ENCODE data around the gene SLC37A1.

The SLC37A1 gene

GRCh38 chr21:42476388-42477331 lies 37.0 kb upstream of the SLC37A1 start:
- H4K20me1 ChIP-seq (ENCODE audit: insufficient read depth, low read length, poor library complexity, severe bottlenecking) = no peaks in the 10 kb centered on the region
- no peaks in the 10 kb centered on the region for H3K9me3 ChIP-seq (ENCODE audit: insufficient read depth, low read depth, low read length)
- H3K36me3 ChIP-seq (ENCODE audit: insufficient read depth, low read length) = no peaks in the 10 kb centered on the region
- no peak overlapping the region for H3K4me2 ChIP-seq (ENCODE audit: low read depth, low read length, poor library complexity, severe bottlenecking)
- no peaks in the 10 kb centered on the region for H3F3A ChIP-seq (ENCODE audit: low read depth)
- TF ChIP-seq CTCF (conservative IDR thresholded peaks at IDR 0.05; ENCODE audit: low read length) (no peak), EZH2phosphoT487 (IDR thresholded peaks at IDR 0.05; ENCODE audit: borderline replicate concordance) (no peak)
- no peak overlapping the region for H2AFZ ChIP-seq (ENCODE audit: low read length)
- no peaks in the 10 kb centered on the region for H3K79me2 ChIP-seq (ENCODE audit: insufficient read depth, low read length)
- H3K4me1 ChIP-seq (ENCODE audit: insufficient read depth, low read length, poor library complexity, severe bottlenecking) = peaks cover 35% of the 10 kb centered on the region
- no peak overlapping the region for H3K9ac ChIP-seq (ENCODE audit: low read depth, low read length, poor library complexity, severe bottlenecking)
- no peaks in the 10 kb centered on the region for H3K9me2 ChIP-seq (replicated peaks; ENCODE audit: low read depth, low read length)
- no peaks in the 10 kb centered on the region for H3K27me3 ChIP-seq (ENCODE audit: insufficient read depth, low read length, poor library complexity, severe bottlenecking)
- H3K4me3 ChIP-seq (ENCODE audit: low read length, poor library complexity, severe bottlenecking) = no peak overlapping the region

GRCh38 chr21:42478504-42478903 lies 35.1 kb upstream of the SLC37A1 start:
- H2AFZ ChIP-seq (ENCODE audit: low read length) = no peak overlapping the region
- H4K20me1 ChIP-seq (ENCODE audit: insufficient read depth, low read length, poor library complexity, severe bottlenecking) = no peaks in the 10 kb centered on the region
- H3K9ac ChIP-seq (ENCODE audit: low read depth, low read length, poor library complexity, severe bottlenecking) = no peak overlapping the region
- H3K4me3 ChIP-seq (ENCODE audit: low read length, poor library complexity, severe bottlenecking) = no peak overlapping the region
- peaks cover 21% of the 10 kb centered on the region for H3K4me1 ChIP-seq (ENCODE audit: insufficient read depth, low read length, poor library complexity, severe bottlenecking)
- TF ChIP-seq EZH2phosphoT487 (IDR thresholded peaks at IDR 0.05; ENCODE audit: borderline replicate concordance) (no peak), CTCF (conservative IDR thresholded peaks at IDR 0.05; ENCODE audit: low read length) (no peak)
- H3F3A ChIP-seq (ENCODE audit: low read depth) = no peaks in the 10 kb centered on the region
- H3K9me2 ChIP-seq (replicated peaks; ENCODE audit: low read depth, low read length) = no peaks in the 10 kb centered on the region
- no peaks in the 10 kb centered on the region for H3K27me3 ChIP-seq (ENCODE audit: insufficient read depth, low read length, poor library complexity, severe bottlenecking)
- H3K9me3 ChIP-seq (ENCODE audit: insufficient read depth, low read depth, low read length) = no peaks in the 10 kb centered on the region
- no peaks in the 10 kb centered on the region for H3K79me2 ChIP-seq (ENCODE audit: insufficient read depth, low read length)
- no peak overlapping the region for H3K4me2 ChIP-seq (ENCODE audit: low read depth, low read length, poor library complexity, severe bottlenecking)
- no peaks in the 10 kb centered on the region for H3K36me3 ChIP-seq (ENCODE audit: insufficient read depth, low read length)

GRCh38 chr21:42479582-42479981 lies 34.1 kb upstream of the SLC37A1 start:
- Histone ChIP-seq H3K4me1 (ENCODE audit: insufficient read depth, low read length, poor library complexity, severe bottlenecking) (peaks cover 21% of the 10 kb centered on the region), H3K79me2 (ENCODE audit: insufficient read depth, low read length) (no peaks in the 10 kb centered on the region)

More at GRCh38 chr21:42479582-42479981, 34.1 kb upstream of the SLC37A1 start:
- H3K27me3 ChIP-seq (ENCODE audit: insufficient read depth, low read length, poor library complexity, severe bottlenecking) = no peaks in the 10 kb centered on the region
- TF ChIP-seq EZH2phosphoT487 (IDR thresholded peaks at IDR 0.05; ENCODE audit: borderline replicate concordance) (no peak), CTCF (conservative IDR thresholded peaks at IDR 0.05; ENCODE audit: low read length) (no peak)
- no peaks in the 10 kb centered on the region for H3K9me2 ChIP-seq (replicated peaks; ENCODE audit: low read depth, low read length)
- no peak overlapping the region for H3K4me2 ChIP-seq (ENCODE audit: low read depth, low read length, poor library complexity, severe bottlenecking)
- no peak overlapping the region for H3K9ac ChIP-seq (ENCODE audit: low read depth, low read length, poor library complexity, severe bottlenecking)
- H3K36me3 ChIP-seq (ENCODE audit: insufficient read depth, low read length) = no peaks in the 10 kb centered on the region
- no peaks in the 10 kb centered on the region for H3K9me3 ChIP-seq (ENCODE audit: insufficient read depth, low read depth, low read length)
- no peaks in the 10 kb centered on the region for H3F3A ChIP-seq (ENCODE audit: low read depth)
- H4K20me1 ChIP-seq (ENCODE audit: insufficient read depth, low read length, poor library complexity, severe bottlenecking) = no peaks in the 10 kb centered on the region
- H2AFZ ChIP-seq (ENCODE audit: low read length) = no peak overlapping the region
- H3K4me3 ChIP-seq (ENCODE audit: low read length, poor library complexity, severe bottlenecking) = no peak overlapping the region

All from Loucy (cell line).